SK-N-DZ (cell line): Measurements from ENCODE around the gene PEX13.

Experiments
- DNase-seq: peaks from one replicate; pipeline ENCODE4 v3.0.0-alpha.2; 2015; ENCODE audit warnings: low spot score
- small RNA-seq, 2 experiments: library from RNA; depleted of rRNA; stranded (forward); fragments of <200 nt; gene quantifications; one replicate each; pipeline ENCODE3, GENCODE V24; 2014

PEX13 gene

GRCh38 chr2:61065714-61066709 lies 48.5 kb downstream of the PEX13 start, which contains the start of gene SANBR:
TSS of gene SANBR (plus strand) at chr2:61065871. CDS start at chr2:61070351, 4,480 bp downstream.
- DNase-seq: peak; percentile 92

DNA sequence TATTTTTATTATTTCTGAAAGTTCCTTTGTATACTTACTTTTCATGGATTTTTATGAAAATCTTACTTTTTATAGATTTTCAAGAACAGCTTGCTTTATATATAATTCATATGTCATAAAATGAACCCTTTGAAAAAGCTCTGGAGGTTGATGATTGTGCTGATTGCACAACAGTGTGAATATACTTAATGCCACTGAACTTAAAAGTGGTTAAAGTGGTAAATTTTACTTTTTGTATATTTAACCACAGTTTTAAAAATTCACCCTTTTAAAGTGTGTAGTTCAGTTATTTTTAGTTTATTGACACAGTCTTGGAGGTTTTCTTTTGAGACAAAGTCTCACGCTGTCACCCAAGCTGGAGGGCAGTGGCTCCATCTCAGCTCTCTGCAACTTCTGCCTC lies 56.6 kb downstream of the PEX13 start:
- DNase-seq: no peak

DNA sequence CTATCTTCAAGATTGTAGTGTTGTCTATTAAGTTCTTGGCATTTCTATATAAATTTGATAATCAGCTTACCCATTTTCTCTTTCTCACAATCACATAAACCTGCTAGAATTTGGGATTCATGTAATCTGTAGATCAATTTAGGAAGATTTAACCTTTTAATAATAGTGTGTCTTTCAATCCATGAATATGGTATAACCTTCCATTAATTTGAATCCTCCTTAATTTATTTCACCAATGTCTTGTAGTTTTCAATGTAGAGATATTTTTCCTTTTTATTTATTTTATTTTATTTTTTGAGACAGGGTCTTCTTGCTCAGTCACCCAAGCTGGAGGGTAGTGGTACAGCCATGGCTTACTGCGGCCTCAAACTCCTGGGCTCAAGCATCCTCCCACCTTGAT lies 68.4 kb downstream of the PEX13 start:
- DNase-seq: no peak

GRCh38 chr2:61089797-61090196 lies 72.3 kb downstream of the PEX13 start:
- DNase-seq: no peak

- DNase-seq: no peak
These were observed 72.9 kb downstream of the PEX13 start for GRCh38 chr2:61090386-61090921.

DNA sequence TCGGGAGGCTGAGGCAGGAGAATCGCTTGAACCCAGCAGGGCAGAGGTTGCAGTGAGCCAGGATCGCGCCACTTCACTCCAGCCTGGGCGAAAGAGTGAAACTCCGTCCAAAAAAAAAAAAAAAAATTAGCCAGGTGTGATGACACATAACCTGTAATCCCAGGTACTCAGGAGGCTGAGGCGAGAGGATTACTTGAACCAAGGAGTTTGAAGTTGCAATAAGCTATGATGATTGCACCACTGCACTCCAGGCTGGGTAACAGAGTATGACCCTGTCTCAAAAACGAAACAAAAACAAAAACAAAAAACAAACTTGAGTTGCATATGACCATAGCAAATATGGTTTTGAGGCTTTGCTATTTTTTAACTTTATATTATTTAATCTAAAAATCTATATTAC lies 74.0 kb downstream of the PEX13 start:
- DNase-seq: no peak

DNA sequence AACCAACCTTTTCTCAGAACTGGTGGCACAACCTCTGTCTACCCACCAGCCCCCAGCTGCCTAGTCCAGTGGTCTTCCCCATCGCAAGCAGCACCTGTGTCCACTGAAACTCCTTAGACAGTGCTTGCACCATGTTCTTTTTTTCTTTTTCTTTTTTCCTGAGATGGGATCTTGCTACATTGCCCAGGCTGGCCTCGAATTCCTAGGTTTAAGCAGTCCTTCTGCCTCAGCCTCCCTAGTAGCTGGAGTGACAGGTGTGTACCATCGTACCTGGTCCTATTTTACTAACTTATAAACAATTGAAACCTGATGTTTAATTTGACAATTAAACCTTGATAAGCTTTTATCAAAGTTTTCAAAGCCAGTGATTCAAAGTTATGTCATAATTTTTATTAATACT lies 78.9 kb downstream of the PEX13 start:
- DNase-seq: no peak

- no peak for DNase-seq
These were observed 83.3 kb downstream of the PEX13 start for GRCh38 chr2:61100801-61101200.

Small RNA genes lying within 50 kb of the gene (small RNA-seq; reads per million reads assigned to genes)
- 0 to 0.09 reads per million in 2 experiments for gene RNA5SP95
